Embryonic facial prominence (tissue), 1 donor: Measurements from ENCODE around the gene ADNP2.

Experiments
- DNase-seq: peaks from one replicate; pipeline ENCODE4 v3.0.0-alpha.2; 2016; ENCODE audit errors: extremely low spot score

Gene ADNP2

GRCh38 chr18:80106482-80107051 lies 2.5 kb upstream of the ADNP2 start:
- no peak for DNase-seq

- DNase-seq, result no peak
Measured at GRCh38 chr18:80107426-80107825, 1.6 kb upstream of the ADNP2 start.

GRCh38 chr18:80108121-80108536 lies 933 bp upstream of the ADNP2 start:
- DNase-seq, result no peak

GRCh38 chr18:80109676-80110078 lies 615 bp downstream of the ADNP2 start:
- DNase-seq, result no peak

GRCh38 chr18:80112624-80113248 lies 3.7 kb downstream of the ADNP2 start:
- DNase-seq, result no peak

- DNase-seq, result no peak
Measured at GRCh38 chr18:80115035-80115434, 6.0 kb downstream of the ADNP2 start.

GRCh38 chr18:80119111-80119510 lies 10.0 kb downstream of the ADNP2 start:
- DNase-seq, result no peak

- DNase-seq, result no peak
Measured at GRCh38 chr18:80120932-80121331, 11.9 kb downstream of the ADNP2 start.

- DNase-seq, result no peak
Measured at GRCh38 chr18:80124131-80124530, 15.1 kb downstream of the ADNP2 start.

- DNase-seq, result no peak
Measured at GRCh38 chr18:80126797-80127196, 17.7 kb downstream of the ADNP2 start.

GRCh38 chr18:80127635-80128034 lies 18.6 kb downstream of the ADNP2 start:
- DNase-seq, result no peak

- DNase-seq, result no peak
Measured at GRCh38 chr18:80129672-80130367, 20.8 kb downstream of the ADNP2 start.

GRCh38 chr18:80130555-80130954 lies 21.5 kb downstream of the ADNP2 start:
- no peak for DNase-seq

- no peak for DNase-seq
Measured at GRCh38 chr18:80132180-80132812, 23.2 kb downstream of the ADNP2 start.

- no peak for DNase-seq
Measured at GRCh38 chr18:80133124-80133523, 24.1 kb downstream of the ADNP2 start.

GRCh38 chr18:80135136-80135535 lies 26.1 kb downstream of the ADNP2 start:
- DNase-seq, result no peak

GRCh38 chr18:80136679-80137078 lies 27.6 kb downstream of the ADNP2 start:
- DNase-seq, result no peak

GRCh38 chr18:80137137-80137536 lies 28.1 kb downstream of the ADNP2 start:
- DNase-seq, result no peak

GRCh38 chr18:80137976-80138375 lies 28.9 kb downstream of the ADNP2 start:
- DNase-seq, result no peak

GRCh38 chr18:80140455-80140985 lies 31.5 kb downstream of the ADNP2 start:
- DNase-seq, result no peak

GRCh38 chr18:80143881-80144280 lies 34.8 kb downstream of the ADNP2 start:
- DNase-seq, result no peak

GRCh38 chr18:80145196-80145804 lies 36.2 kb downstream of the ADNP2 start:
- DNase-seq, result no peak
